K562 (cell line): Measurements from ENCODE around the gene TPD52L1. TPM values are rescaled to one million over a fixed set of nuclear protein-coding genes. Genes with fewer than 3 reads are reported as not detected.

Source experiments
- CXXC5 ChIP-seq: fragments of 250-450 bp; sonication (Bioruptor Pico); IDR thresholded peaks from 2 replicates; pipeline ENCODE4 v1.8.0; 2022; ENCODE audit warnings: inconsistent platforms, mild to moderate bottlenecking, moderate library complexity
- EHMT2 ChIP-seq: fragments of 450-650 bp; IDR thresholded peaks from 2 replicates; pipeline ENCODE4 v1.6.1; 2018; ENCODE audit warnings: antibody characterized with exemption
- ERF ChIP-seq: fragments of 450-650 bp; formaldehyde crosslinking; IDR thresholded peaks from 2 replicates; pipeline ENCODE4 v1.4.0; 2020; ENCODE audit warnings: mild to moderate bottlenecking, mixed read lengths
- ETS2 ChIP-seq: IDR thresholded peaks from 2 replicates; pipeline ENCODE4 v1.6.1; 2016; ENCODE audit warnings: borderline replicate concordance, missing genetic modification characterization, mild to moderate bottlenecking, moderate library complexity, missing compliant biosample characterization; ENCODE audit not compliant: poor library complexity, severe bottlenecking
- FOXK1 ChIP-seq: sonication (generic); formaldehyde crosslinking; IDR thresholded peaks from 2 replicates; pipeline ENCODE4 v1.8.0; 2022; ENCODE audit warnings: missing genetic modification reagents, mild to moderate bottlenecking, borderline replicate concordance
- HBP1 ChIP-seq: fragments of 450-650 bp; formaldehyde crosslinking; IDR thresholded peaks from 2 replicates; pipeline ENCODE4 v1.4.0; 2022; ENCODE audit warnings: missing genetic modification characterization
- HMGN3 ChIP-seq: IDR thresholded peaks from 2 replicates; pipeline ENCODE4 v1.6.1; 2011; ENCODE audit warnings: borderline replicate concordance, low read depth, mild to moderate bottlenecking, mixed read lengths, low read length; ENCODE audit not compliant: insufficient read length; ENCODE audit errors: extremely low read depth
- IRF9 ChIP-seq: fragments of 450-650 bp; IDR thresholded peaks from 2 replicates; pipeline ENCODE4 v1.6.1; 2016; ENCODE audit warnings: missing biosample characterization, missing genetic modification characterization
- MAX ChIP-seq: sonication (generic); formaldehyde crosslinking; IDR thresholded peaks from 2 replicates; pipeline ENCODE4 v1.9.0; 2022; ENCODE audit warnings: mild to moderate bottlenecking, missing genetic modification reagents
- MBD2 ChIP-seq: sonication (generic); IDR thresholded peaks from 2 replicates; pipeline ENCODE4 v1.6.1; 2016; ENCODE audit warnings: low read depth, borderline replicate concordance
- MCM7 ChIP-seq, 2 experiments: fragments of 450-650 bp; IDR thresholded peaks; 2 replicates each; pipeline ENCODE4 v1.6.1; 2016 to 2018
- MEF2D ChIP-seq: conservative IDR thresholded peaks from 2 replicates; pipeline ENCODE4 v1.6.1; 2016; ENCODE audit warnings: low read depth, missing genetic modification characterization, missing compliant biosample characterization
- NCOA1 ChIP-seq: fragments of 450-650 bp; IDR thresholded peaks from 2 replicates; pipeline ENCODE4 v1.6.1; 2016; ENCODE audit warnings: low read depth
- TCF3 ChIP-seq: sonication (generic); formaldehyde crosslinking; IDR thresholded peaks from 2 replicates; pipeline ENCODE4 v1.4.0; 2020; ENCODE audit warnings: mild to moderate bottlenecking, missing genetic modification reagents
- ZBTB5 ChIP-seq: fragments of 450-650 bp; IDR thresholded peaks from 2 replicates; pipeline ENCODE4 v1.6.1; 2017; ENCODE audit warnings: antibody characterized with exemption
- ZFPM2 ChIP-seq: fragments of 250-450 bp; sonication (Bioruptor Pico); IDR thresholded peaks from 2 replicates; pipeline ENCODE4 v1.5.1; 2022; ENCODE audit warnings: mild to moderate bottlenecking
- ZNF263 ChIP-seq: sonication (generic); formaldehyde crosslinking; IDR thresholded peaks from 2 replicates; pipeline ENCODE4 v1.8.0; 2022; ENCODE audit warnings: mild to moderate bottlenecking, missing genetic modification reagents, borderline replicate concordance
- ZNF511 ChIP-seq: sonication (generic); formaldehyde crosslinking; IDR thresholded peaks from 2 replicates; pipeline ENCODE4 v1.8.0; 2022; ENCODE audit warnings: mild to moderate bottlenecking, missing genetic modification reagents
- ZNF512 ChIP-seq: IDR thresholded peaks from 2 replicates; pipeline ENCODE4 v1.6.1; 2016; ENCODE audit warnings: missing genetic modification characterization, missing compliant biosample characterization
- polyA plus RNA-seq, 8 experiments: library from polyadenylated mRNA; depleted of rRNA in 4 of 8; stranded (reverse) in 5 of 8; unstranded in 3 of 8; fragments of >200 nt; fragmentation: Nextera tagmentation in 2 of 8; fragmentation: Illumina TruSeq in 1 of 8; extraction: Ambion mirVana in 2 of 8; extraction: Trizol in 1 of 8; gene quantifications; 2 replicates each; pipeline versions ENCODE4 v1.2.1 to v1.2.3, GENCODE V29; 2011 to 2014; ENCODE audit warnings: inconsistent platforms in 1 of 8, missing spikeins in 1 of 8
- total RNA-seq, 7 experiments: library from RNA; depleted of rRNA in 6 of 7; stranded (reverse); fragments of >200 nt in 6 of 7; fragmentation: Illumina TruSeq in 2 of 7; extraction: Trizol in 2 of 7; gene quantifications; 2 replicates each; pipeline versions ENCODE4 v1.2.1 to v1.2.3, GENCODE V29; 2011 to 2021; ENCODE audit warnings: low replicate concordance in 1 of 7

TPD52L1 gene
- total and polyA plus RNA-seq, 9 of the 15 experiments (the other 6 are each of a cell fraction or from before 2014, with no cell fraction given) = 12.9 to 149 (median 75.7) TPM

- peak; percentile 84; the same call in 1 of the 2 replicates for TF ChIP-seq HBP1 (CRISPR knock-in tag)
- TF ChIP-seq MCM7 (IDR thresholded peaks at IDR 0.05) = peak in 1 of 2 experiments; percentile 65; a peak in 1 of 4 replicates
- peak; percentile 80 for TF ChIP-seq NCOA1
- peak; percentile 59; the same call in 1 of the 2 replicates for TF ChIP-seq ERF (CRISPR knock-in tag)
- peak; percentile 100 for TF ChIP-seq ZNF263 (CRISPR knock-in tag)
- 0 out of 2 replicates have a peak, but pooled peaks have one; percentile 19 for TF ChIP-seq ZFPM2 (CRISPR knock-in tag)
- peak; percentile 93 for TF ChIP-seq EHMT2
- peak; percentile 84 for TF ChIP-seq HMGN3
- TF ChIP-seq FOXK1 (CRISPR knock-in tag) = peak; percentile 79; the same call in 1 of the 2 replicates
- peak; percentile 68; the same call in 1 of the 2 replicates for TF ChIP-seq IRF9
- TF ChIP-seq ZNF511 (CRISPR knock-in tag) = peak; percentile 88
- TF ChIP-seq MAX (CRISPR knock-in tag) = peak; percentile 86
- TF ChIP-seq ZBTB5 = peak; percentile 74
- peak; percentile 24; the same call in 1 of the 2 replicates for TF ChIP-seq MBD2
- peak; percentile 65; the same call in 1 of the 2 replicates for TF ChIP-seq MEF2D (tag)
- no peak for TF ChIP-seq ETS2 (tag)
- peak; percentile 68 for TF ChIP-seq CXXC5 (CRISPR knock-in tag)
- TF ChIP-seq ZNF512 = peak; percentile 83
- 0 out of 2 replicates have a peak, but pooled peaks have one; percentile 9 for TF ChIP-seq TCF3 (CRISPR knock-in tag)
These were observed 148.1 kb downstream of the TPD52L1 start, which contains the start of gene HDDC2 (continued) for GRCh38 chr6:125301435-125302391.
